NCI-H2107 treated with DMSO at 0.1 percent for 48 hours (cell line): ENCODE results near the gene IQCK.
"Not testable (repeated sequence)": the region's sequence is repeated elsewhere in the genome, so short reads cannot be mapped to it uniquely, and the experiment has no call there.

ENCODE experiments used
- DNase-seq: peaks from one replicate; lab custom pipeline; 2025; ENCODE audit not compliant: unreplicated experiment; lab: John Stamatoyannopoulos, UW

IQCK gene

DNA sequence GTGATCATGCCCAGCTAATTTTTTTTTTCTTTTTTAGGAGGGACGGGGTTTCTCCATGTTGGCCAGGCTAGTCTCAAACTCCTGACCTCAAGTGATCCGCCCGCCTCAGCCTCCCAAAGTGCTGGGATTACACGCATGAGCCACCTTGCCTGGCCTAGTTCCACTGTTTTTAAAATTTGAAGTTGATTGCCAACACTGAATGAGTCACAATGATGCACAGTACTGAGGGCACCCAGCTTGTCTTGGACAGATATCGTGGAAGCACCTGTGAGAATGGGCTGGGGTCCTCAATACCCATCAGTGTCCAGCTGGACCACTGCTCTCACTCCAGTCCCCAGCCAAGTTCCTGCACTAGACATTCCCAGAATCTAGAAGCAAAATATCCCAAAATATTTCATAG is 2.5 kb upstream of the IQCK start:
- no peak for DNase-seq

DNA sequence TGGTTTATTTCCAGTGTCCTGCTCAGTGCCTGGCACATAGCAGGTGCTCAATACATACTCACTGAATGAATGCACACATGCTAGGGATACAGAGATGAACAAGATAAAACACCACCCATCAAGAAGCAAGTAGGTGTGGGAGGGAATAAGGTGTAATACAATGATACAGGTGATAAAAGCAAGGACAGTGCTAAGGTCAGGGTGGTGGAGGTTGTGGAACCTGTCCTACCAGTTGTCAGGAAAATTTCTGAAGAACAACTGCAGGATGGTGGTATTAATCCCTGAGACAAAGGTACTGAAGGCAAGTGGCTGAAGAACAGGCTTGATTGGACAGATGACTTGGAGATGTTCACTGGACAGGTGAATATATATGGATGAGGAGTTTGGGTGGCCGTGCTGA is 1.9 kb upstream of the IQCK start:
- no peak for DNase-seq

DNA sequence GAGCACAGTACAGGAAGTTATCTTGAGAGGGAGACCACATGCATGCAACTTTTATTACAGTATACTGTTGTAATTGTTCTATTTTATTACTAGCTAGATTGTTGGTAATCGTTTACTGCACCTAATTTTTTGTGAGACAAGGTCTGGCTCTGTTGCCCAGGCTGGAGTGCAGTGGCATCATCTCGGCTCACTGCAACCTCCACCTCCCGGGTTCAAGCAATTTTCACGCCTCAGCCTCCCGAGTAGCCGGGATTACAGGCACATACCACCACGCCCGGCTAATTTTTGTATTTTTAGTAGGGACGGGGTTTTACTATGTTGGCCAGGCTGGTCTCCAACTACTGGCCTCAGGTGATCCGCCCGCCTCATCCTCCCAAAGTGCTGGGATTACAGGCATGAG is 1.3 kb upstream of the IQCK start:
- DNase-seq: not testable (repeated sequence)

DNA sequence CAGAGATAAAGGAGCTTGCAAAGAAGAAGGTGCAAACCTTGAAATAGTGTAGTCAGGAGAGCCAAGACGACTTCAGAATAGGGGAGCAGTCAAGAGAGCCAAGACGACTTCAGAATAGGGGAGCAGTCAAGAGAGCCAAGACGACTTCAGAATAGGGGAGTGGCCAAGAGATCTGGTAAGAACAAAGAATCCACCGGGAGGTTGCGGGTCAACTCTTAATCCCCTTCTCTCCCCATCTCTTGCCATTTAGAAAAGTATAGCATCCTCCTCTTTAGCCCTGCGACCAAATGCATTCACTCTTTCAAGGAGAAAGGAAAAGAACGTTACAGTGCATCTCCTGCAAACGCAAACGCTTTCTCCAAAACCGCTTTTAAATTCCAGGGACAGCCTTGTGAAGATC is 757 bp upstream of the IQCK start:
- no peak for DNase-seq

DNA sequence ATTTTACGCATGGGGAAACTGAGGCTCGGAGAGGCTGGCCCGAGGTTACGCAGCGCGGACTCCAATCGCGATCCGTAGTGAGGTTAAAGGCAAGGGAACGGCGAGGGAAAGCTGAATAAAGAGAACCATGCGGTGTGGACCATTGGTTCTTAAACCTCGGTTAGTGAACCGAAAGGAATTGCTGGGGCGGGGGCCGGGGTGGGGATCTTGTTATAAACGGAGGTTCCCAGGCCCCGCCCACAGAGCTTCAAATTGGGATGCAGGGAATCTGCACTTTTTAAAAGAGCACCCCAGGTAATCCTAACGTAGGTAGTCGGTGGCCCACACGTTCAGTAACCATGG is 524 bp downstream of the IQCK start:
- no peak for DNase-seq

DNA sequence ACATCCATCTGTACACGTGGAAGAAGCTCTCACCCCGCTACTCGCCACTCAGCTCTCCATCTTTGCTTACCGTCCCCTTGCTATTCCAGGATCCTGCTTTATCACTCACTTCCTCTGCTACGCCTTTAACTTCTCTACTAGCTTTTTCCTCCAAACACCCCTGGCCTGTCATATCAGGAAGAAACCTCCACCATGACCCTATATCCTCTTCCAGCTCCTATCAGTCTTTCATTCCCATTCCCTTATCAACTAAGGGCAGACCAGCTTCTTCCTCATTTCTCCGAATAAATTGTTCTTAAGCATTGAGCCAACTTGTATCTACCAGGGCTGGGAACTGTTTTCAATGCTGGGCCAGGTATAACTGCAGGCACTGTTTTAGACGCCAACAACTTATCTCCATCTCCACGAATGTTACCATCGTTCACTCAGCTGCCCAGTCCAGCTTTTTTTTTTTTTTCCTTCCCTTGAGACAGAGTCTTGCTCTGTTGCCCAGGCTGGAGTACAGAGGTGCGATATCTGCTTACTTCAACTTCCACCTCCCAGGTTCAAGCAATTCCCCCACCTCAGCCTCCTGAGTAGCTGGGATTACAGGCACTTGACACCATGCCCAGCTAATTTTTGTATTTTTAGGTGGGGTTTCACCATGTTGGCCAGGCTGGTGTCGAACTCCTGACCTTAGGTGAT is 4.3 kb downstream of the IQCK start:
- DNase-seq: no peak

DNA sequence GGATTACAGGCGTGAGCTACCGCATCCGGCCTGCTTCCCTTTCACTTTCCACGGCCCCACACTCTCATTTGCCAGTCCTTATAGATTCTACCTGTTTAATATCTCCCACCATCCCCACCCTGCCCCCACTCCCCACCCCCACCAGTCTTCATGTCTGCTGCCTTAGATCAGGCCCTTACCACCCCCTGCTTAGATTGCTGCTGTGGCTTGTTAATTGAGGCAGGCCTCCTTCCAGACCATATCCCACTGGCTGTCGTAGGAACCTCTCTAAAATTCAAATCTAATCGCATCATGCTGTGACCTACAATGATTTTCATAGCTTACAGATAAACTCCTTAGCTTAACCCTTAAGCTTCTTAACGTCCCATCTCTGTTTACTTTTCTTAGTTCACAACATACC is 4.9 kb downstream of the IQCK start:
- DNase-seq: no peak

DNA sequence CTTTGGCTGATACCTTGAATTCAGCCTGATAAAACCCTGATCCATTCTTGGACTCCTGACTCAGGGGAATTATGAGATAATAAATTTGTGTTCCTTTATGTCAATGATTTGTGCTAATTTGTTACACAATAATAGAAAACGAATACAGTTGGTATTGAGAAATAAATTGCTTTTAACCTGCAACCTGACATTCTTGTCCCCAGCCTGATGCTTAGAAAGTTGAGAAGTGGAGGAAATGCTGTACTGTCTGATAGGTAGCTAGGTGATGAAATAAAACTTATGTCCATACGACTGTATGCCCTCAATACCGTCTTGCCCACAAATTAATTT is 10.5 kb downstream of the IQCK start:
- DNase-seq: no peak

DNA sequence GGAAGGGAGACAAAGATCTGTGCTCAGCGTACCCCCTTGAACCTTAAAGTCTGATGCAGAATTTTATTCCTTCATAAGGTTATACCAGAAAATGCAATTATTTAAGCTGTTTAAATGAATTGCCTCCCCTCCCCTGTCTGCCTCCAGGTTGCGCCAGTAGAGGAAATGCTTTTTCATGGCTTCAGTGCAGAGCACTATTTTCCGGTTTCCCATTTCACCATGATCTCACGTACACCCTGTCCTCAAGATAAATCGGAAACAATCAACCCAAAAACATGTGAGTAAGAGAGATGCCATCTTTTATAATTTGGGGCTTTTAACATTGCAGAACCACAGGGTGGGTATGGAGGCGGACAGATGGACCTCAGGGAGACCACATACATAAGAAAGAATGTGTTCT is 15.5 kb downstream of the IQCK start:
- no peak for DNase-seq

DNA sequence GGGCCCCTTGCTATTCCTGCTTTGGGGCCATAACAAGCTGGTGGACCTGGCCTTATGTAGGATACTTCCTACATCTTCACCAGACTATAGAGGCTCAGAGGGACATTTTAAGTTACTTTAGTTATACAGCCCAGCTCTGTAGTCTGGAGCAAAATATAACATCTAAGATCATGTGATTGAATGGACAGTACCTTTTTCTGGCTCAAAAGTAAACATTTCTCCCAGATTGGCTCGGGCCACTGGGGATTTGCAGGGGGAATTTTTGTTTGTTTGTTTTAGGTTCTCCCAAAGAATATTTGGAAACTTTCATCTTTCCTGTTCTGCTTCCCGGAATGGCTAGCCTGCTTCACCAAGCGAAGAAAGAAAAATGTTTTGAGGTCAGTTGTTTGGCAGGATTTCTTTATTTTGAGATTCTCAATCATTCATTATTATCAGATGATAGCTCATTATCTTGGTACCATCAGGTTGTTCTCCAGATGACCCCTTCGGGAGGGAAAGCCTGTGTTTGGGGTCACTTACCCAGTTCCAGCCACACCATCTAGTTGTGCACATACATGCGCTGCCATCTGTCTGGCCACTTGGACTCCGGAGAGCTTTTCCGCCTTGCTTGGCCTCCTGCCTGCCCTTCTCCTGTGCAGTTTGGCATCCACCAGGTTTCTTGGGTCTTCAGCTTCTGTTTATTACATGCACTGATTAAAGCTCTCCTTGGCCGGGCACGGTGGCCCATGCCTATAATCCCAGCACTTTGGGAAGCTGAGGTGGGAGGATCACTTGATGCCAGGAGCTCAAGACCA is 17.2 kb downstream of the IQCK start:
- no peak for DNase-seq

DNA sequence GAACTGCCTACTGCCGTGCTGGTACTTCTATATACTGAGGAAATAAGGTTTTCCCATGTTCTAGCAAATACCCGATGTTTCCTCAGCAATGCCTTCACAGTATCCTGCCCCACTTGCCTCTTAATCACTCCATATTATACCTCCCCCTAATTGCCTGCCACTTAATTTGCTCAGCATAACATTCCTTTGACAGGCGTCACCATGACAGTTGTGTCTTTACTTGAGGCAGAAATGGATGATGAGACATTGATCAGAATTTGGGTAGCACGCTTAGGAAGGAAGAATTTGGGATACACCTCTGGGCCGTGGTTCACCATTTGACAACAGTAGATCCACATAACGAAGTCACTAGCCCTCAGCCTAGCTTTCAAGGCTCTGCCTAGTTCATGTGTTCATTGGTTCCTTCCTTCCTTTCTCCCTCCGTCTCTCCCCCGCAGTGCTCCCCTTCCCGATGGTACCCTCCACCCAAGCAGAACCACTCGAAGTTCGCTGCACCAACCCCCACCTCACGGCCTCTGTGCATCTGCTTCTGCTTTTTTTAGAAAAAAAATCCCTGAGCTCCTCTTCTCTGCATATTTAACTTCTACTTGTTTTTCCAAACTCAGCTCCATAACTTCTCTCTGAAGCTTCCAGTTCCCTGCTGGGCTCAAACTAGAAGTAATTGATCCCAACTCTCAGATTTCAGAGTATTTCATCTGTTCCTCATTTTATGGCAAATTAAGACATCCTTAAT is 19.4 kb downstream of the IQCK start:
- no peak for DNase-seq

DNA sequence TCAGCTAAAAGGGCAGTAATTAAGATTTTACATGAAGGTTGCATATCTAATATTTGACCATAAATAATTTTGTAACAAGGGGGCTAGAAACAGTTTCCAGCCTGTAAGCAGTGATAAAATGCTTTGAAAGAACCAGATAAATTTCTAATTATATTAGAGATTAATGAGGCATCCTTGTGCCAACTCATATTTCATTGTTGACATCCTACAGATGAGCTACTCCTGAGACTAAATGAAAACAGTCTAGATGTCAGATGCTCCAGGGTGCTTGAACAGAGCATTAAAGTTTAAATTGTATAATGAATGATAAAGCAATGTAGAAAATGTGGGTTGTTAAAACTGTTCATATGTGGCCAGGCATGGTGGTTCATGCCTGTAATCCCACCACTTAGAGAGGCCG is 23.3 kb downstream of the IQCK start:
- DNase-seq: no peak

DNA sequence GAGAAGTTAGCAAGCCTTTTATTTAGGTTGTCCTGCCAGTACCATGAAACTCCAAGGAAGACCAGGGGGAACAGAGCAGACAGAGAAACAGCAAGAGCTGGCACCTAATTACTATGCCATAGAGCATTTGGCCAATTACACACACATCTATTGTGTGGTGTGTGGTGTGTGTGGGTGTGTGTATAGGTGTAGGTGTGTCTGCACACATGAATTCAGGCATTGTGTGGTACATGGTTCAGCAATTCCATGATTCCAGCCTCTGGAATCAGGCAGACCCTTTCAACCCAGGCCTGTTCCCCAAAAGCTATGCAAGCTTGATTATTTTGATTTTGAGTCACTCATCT is 25.7 kb downstream of the IQCK start:
- no peak for DNase-seq

DNA sequence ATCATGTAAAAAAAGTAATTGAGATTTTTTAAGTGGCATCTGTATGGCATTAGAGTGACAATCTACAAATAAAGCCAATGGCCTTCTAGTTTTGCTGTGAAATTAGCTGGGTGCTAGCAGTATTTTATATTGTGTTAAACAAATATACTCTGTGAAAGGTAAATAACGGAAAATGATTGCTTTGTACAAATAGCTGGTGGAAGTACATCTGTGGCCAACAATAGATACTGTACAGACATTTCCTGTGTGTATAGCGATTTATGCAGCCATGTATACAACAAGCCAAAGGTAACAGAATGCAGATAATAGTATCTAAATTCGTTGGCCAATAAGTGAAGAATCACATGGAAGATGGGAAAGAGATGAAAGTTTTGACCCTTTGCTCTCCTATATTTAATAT is 26.6 kb downstream of the IQCK start:
- DNase-seq: no peak

DNA sequence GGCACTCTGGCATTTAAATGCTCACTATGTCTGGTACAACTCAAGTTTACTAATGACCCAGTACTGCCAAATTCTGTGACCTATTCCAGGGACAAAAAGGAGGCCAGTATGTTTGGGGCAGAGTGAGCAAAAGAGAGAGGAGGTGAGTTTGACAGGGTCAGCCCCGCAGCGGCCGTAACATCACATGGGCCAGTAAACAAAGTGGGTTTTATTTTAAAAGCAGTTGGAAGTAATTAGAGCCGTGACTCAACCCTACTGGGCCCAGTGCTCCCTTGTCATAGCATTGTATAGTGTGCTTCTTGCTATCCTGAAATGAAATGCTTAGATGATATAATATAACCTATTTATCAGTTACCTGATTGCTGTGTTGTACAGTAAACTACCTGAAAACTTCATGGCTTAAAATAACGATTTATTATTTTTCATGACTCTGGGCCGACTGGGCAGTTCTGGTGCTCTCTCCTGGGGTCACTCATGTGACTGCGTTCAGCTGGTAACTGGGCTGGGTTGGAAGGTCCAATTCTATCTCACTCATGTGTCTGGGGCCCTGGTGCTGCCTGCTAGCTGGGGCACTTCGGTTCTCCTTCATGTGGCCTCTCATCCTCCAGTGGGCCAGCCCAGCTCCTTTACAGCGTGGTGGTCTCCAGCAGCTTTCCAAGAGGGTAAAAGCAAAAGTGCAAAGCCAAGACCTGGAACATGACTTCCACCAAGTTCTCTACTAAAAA is 27.4 kb downstream of the IQCK start:
- DNase-seq: no peak

DNA sequence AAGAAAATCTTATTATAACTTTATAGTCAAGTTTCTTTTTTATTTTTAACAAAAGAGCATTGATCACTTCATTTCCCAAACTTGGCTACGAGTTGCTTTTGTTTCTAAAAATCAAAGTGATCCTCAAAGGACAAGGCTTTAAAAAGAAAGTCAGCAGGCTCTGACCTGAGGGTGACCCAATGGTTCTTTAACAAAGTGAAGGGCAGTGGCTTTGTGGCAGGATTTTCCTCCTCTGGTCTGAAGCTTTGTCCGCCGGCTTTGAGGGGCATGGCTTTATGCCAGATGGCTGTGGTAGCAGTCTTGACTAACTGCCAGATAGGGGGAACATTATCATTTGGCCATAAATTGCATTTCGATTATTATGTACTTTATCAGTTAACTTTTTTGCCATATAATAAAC is 28.5 kb downstream of the IQCK start:
- DNase-seq: no peak

DNA sequence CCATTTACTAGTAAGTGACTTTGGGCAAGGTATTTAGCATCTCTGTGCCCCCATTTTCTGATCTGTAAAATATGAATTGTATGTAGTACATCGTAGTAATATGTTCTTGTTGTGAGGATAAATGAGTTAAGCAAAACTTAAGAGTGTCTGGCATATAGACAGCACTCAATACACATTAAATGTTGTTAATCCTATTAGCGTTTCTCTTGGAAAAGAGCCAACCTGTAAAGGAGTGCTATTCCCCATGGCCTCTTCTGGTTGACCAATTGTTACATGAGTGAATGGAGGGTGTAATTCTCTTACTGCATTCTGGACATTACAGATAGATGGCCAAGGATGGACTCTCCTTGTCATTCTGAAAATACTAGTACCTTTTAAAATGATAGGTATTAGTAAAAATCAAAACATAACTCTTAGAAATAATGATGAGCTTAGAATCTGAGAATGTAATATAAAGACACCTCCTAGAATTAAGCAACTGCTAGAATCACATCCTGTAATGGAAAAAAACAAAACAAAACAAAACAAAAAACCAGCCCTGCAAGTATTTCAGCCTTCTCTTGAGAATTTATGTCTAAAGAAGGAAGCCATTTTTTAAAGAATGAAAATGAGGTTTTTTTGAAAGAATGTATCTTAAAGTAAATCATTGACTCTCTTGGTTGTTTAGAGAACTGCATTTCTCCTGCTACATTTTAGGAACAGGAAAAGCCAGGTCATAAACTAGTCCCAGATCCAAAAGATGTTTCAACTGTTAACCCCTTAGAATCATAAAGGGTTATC is 30.5 kb downstream of the IQCK start:
- DNase-seq: no peak

DNA sequence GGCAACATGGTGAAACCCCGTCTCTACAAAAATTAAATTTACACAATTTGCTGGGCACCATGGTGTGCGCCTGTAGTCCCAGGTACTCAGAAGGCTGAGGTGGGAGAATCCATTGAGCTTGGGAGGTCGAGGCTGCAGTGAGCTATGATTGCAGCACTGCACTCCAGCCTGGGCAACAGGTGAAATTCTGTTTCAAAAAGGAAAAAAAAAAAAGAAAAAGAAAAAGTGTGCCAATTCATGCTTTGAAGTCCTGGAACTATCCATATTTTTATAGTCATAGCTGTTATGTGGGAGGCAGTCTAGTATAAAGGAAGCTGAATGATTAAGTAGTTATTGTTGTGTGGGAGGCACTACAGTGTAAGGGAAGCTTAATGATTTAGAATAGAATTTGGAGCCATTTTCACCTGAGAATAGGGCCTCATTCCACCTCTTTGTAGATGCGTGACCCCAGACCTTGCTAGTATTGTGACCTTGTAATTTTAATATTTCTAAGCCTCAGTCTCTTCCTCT is 31.6 kb downstream of the IQCK start:
- DNase-seq: no peak

DNA sequence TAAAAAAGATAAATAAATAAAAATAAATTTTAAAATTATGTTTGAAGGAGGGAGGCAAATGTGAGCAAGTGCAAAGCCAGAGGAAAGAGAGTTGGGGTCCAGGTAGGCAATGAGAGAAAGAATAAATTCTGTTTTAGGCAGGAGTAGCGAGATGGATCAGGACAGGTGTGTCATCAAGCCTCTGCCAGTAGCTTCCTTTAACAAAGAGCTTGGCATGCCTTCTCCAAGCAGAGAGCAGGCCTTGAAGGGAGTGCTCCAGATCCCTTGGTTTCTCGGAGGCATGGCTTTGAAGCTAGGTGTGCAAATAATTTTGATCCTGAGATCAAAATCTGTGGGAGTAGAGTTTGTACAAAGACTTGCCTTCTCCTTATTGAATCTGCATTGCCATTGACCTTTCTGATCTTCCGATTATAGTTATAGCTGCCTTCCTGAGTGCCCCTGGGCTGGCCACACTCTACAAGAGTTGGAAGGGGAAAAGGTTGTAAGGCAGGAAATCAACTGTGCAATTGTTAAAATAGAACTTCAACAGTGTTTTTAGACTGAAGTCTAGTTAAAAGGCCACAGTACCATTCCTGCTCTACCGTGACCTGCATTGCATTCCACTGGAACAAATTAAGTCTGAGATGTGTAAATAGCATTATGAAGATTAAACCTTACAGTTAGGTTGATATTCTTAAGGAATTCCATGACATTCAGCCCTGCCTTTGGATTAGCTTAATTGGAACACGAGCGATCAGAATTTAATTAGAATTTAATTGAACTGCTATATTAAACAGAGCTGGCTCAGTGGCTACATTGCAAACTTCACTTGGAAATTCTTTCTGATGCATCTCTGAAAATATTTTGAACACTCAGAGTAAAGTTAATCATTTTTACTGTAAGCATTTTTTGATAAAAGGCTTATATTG is 33.7 kb downstream of the IQCK start:
- no peak for DNase-seq
